Sigmoid colon (tissue), 4 donors: Measurements from ENCODE around the gene LAIR1.

Source experiments
- CTCF ChIP-seq, 4 experiments: fragments of 450-650 bp in 3 of 4; fragments of 200-600 bp in 1 of 4; IDR thresholded peaks; one replicate each; pipeline ENCODE4 v1.5.1; 2016 to 2019; ENCODE audit warnings: antibody characterized with exemption in 4 of 4, mild to moderate bottlenecking in 3 of 4, moderate library complexity in 2 of 4
- EP300 ChIP-seq, 4 donors: sonication (generic); formaldehyde crosslinking; IDR thresholded peaks; one replicate each; pipeline ENCODE4 v1.6.1; 2017; ENCODE audit warnings: antibody characterized with exemption in 4 of 4
- POLR2A ChIP-seq, 2 donors: fragments of 450-650 bp; IDR thresholded peaks; one replicate each; pipeline ENCODE4 v1.6.1; 2016; ENCODE audit warnings: antibody characterized with exemption in 2 of 2, mild to moderate bottlenecking in 2 of 2, moderate library complexity in 2 of 2

GRCh38 chr19:54407780-54408179 lies 43.0 kb upstream of the LAIR1 start:
- TF ChIP-seq POLR2A (IDR thresholded peaks at IDR 0.05) (no peak), CTCF (IDR thresholded peaks at IDR 0.05) (no peak), EP300 (IDR thresholded peaks at IDR 0.05) (no peak)
